Neuronal stem cell (in vitro differentiated cells): ENCODE measurements around the gene KIF13A.
"Not testable (repeated sequence)": the region's sequence is repeated elsewhere in the genome, so short reads cannot be mapped to it uniquely, and the experiment has no call there.

ENCODE experiments used
- DNase-seq: peaks from one replicate; pipeline ENCODE4 v3.0.0-alpha.2; 2013; ENCODE audit warnings: low spot score
- H2AFZ ChIP-seq: one replicate; pipeline ENCODE4 v1.6.1; 2013; ENCODE audit warnings: mild to moderate bottlenecking, low read length, inconsistent platforms
- H2AK5ac ChIP-seq: 2 replicates; pipeline ENCODE4 v1.6.1; 2013; ENCODE audit warnings: low read depth, mild to moderate bottlenecking, inconsistent platforms, low read length, moderate library complexity, mixed read lengths
- H2BK120ac ChIP-seq: 2 replicates; pipeline ENCODE4 v1.6.1; 2013; ENCODE audit warnings: low read depth, mild to moderate bottlenecking, inconsistent platforms, low read length, moderate library complexity, mixed read lengths
- H2BK12ac ChIP-seq: one replicate; pipeline ENCODE4 v1.6.1; 2013; ENCODE audit warnings: low read length, inconsistent platforms
- H2BK15ac ChIP-seq: 2 replicates; pipeline ENCODE4 v1.6.1; 2013; ENCODE audit warnings: mild to moderate bottlenecking, low read length, inconsistent platforms, mixed read lengths
- H2BK5ac ChIP-seq: one replicate; pipeline ENCODE4 v1.6.1; 2013; ENCODE audit warnings: inconsistent platforms, mild to moderate bottlenecking, low read length, moderate library complexity
- H3K14ac ChIP-seq: one replicate; pipeline ENCODE4 v1.6.1; 2013; ENCODE audit warnings: low read length, inconsistent platforms
- H3K18ac ChIP-seq: 2 replicates; pipeline ENCODE4 v1.6.1; 2013; ENCODE audit warnings: low read length, inconsistent platforms
- H3K23ac ChIP-seq: 2 replicates; pipeline ENCODE4 v1.6.1; 2013; ENCODE audit warnings: low read depth, mild to moderate bottlenecking, mixed read lengths, low read length, inconsistent platforms; ENCODE audit not compliant: poor library complexity
- H3K27ac ChIP-seq: replicated peaks from 3 replicates; pipeline ENCODE4 v1.5.1; 2013; ENCODE audit warnings: low read length, inconsistent platforms
- H3K27me3 ChIP-seq, 3 experiments: 2 replicates each; pipeline ENCODE4 v1.6.1; 2013; ENCODE audit warnings: low read length in 3 of 3, mild to moderate bottlenecking in 2 of 3, inconsistent platforms in 1 of 3, low read depth in 1 of 3, mixed read lengths in 1 of 3, moderate library complexity in 1 of 3; ENCODE audit not compliant: control insufficient read depth in 3 of 3, insufficient read depth in 3 of 3
- H3K36me3 ChIP-seq, 2 donors: replicated peaks in 1 of 2; 2 replicates each; pipeline ENCODE4 v1.6.1; 2013; ENCODE audit warnings: low read length in 2 of 2; ENCODE audit not compliant: control insufficient read depth in 2 of 2, insufficient read depth in 2 of 2
- H3K4ac ChIP-seq: 2 replicates; pipeline ENCODE4 v1.6.1; 2013; ENCODE audit warnings: inconsistent platforms, mild to moderate bottlenecking, low read length, moderate library complexity
- H3K4me1 ChIP-seq, 2 donors: 1 replicate in 1 of 2; 2 replicates in 1 of 2; pipeline ENCODE4 v1.6.1; 2013; ENCODE audit warnings: low read length in 2 of 2, low read depth in 1 of 2; ENCODE audit not compliant: control insufficient read depth in 2 of 2, insufficient read depth in 1 of 2
- H3K4me2 ChIP-seq: one replicate; pipeline ENCODE4 v1.6.1; 2013; ENCODE audit warnings: mild to moderate bottlenecking, low read length, inconsistent platforms; ENCODE audit not compliant: insufficient read depth, poor library complexity, severe bottlenecking
- H3K4me3 ChIP-seq, 2 donors: 2 replicates each; pipeline ENCODE4 v1.5.1; 2013; ENCODE audit warnings: low read length in 2 of 2, mild to moderate bottlenecking in 2 of 2, inconsistent platforms in 1 of 2, moderate library complexity in 1 of 2
- H3K79me1 ChIP-seq: one replicate; pipeline ENCODE4 v1.6.1; 2013; ENCODE audit warnings: low read depth, mild to moderate bottlenecking, inconsistent platforms, low read length, moderate library complexity
- H3K9ac ChIP-seq: one replicate; pipeline ENCODE4 v1.6.1; 2013; ENCODE audit warnings: mild to moderate bottlenecking, low read depth, low read length, inconsistent platforms; ENCODE audit not compliant: poor library complexity
- H3K9me3 ChIP-seq, 2 donors: replicated peaks in 1 of 2; 2 replicates each; pipeline versions ENCODE3 to v1.6.1; 2013; ENCODE audit warnings: low read length in 2 of 2, mild to moderate bottlenecking in 2 of 2, inconsistent platforms in 1 of 2, low read depth in 1 of 2, mixed read lengths in 1 of 2, moderate library complexity in 1 of 2; ENCODE audit not compliant: control insufficient read depth in 2 of 2, insufficient read depth in 1 of 2
- H4K8ac ChIP-seq: one replicate; pipeline ENCODE4 v1.6.1; 2013; ENCODE audit warnings: low read depth, mild to moderate bottlenecking, inconsistent platforms, low read length, moderate library complexity
- H4K91ac ChIP-seq: one replicate; pipeline ENCODE4 v1.6.1; 2013; ENCODE audit warnings: low read length, low read depth, mild to moderate bottlenecking, inconsistent platforms; ENCODE audit not compliant: poor library complexity
- WGBS, 2 donors: extraction: QIAGEN DNeasy Blood & Tissue Kit; methylation state at CpG; one replicate each; pipeline ENCODE4 v1.1.7; 2013; ENCODE audit warnings: missing lambda C conversion rate in 2 of 2, mixed read lengths in 1 of 2; ENCODE audit not compliant: insufficient read length in 2 of 2, insufficient replicate concordance in 1 of 2; ENCODE audit errors: extremely low coverage in 2 of 2; 5-methylcytosine and 5-hydroxymethylcytosine counted together

KIF13A gene

GRCh38 chr6:18020545-18020944, 33.1 kb upstream of the KIF13A start:
- H3K14ac ChIP-seq, H3K27me3 ChIP-seq, H3K18ac ChIP-seq, H2BK15ac ChIP-seq, H2BK5ac ChIP-seq, H3K27ac ChIP-seq, H2AK5ac ChIP-seq, H3K4me2 ChIP-seq, H3K9ac ChIP-seq, H3K4me3 ChIP-seq, H2BK12ac ChIP-seq, DNase-seq, H2BK120ac ChIP-seq, H3K36me3 ChIP-seq, H3K79me1 ChIP-seq, H4K91ac ChIP-seq, H3K23ac ChIP-seq, H3K9me3 ChIP-seq, H3K4ac ChIP-seq, H4K8ac ChIP-seq: not testable (repeated sequence)
- H3K4me1 ChIP-seq = peaks cover 12 to 17% of the 10 kb centered on the region in 2 donors
- H2AFZ ChIP-seq = peak overlapping the region; percentile 87
- WGBS, 2 donors = no CpG with 5 or more reads among the region's 5 CpGs

DNA sequence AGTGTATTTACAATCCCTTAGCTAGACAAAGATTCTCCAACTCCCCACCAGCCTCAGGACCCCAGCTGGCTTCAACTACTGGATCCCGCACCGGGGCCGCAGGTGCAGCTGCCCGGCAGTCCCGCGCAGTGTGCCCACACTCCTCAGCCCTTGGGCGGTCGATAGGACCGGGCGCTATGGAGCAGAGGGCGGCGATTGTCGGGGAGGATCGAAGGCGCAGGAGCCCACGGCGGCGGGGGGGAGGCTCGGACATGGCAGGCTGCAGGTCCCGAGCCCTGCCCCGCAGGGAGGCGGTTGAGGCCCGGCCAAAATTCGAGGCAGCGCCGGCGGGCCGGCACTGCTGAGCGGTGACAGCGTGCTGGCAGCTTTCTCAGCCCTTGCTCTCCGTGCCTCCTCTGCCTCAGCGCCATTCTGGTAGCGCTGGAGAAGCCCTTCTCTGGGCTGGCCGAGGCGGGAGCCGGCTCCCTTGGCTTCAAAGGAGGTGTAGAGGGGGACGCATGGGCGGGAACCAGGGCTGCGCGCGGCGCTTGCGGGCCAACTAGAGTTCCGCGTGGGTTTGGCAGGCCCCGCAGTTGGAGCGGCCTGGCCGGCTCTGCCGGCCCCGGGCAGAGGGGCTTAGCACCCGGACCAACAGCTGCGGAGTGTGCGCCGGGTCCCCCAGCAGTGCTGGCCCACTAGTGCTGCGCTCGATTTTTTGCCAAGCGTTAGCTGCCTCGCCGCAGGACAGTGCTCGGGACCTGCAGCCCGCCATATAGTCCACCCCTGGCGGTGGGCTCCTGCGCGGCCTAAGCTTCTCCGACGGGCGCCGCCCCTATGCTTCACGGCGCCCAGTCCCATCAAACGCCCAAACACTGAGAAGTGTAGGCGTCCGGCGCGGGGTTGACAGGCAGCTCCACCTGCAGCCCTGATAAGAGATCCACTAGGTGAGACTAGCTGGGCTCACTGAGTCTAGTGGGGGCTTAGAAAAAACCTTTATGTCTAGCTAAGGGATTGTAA, 32.4 kb upstream of the KIF13A start:
- H3K36me3 ChIP-seq = no peaks in the 10 kb centered on the region
- H3K4me1 ChIP-seq = peaks cover 12 to 17% of the 10 kb centered on the region in 2 donors
- no peak overlapping the region for H2AFZ ChIP-seq
- no peak overlapping the region for H3K4me3 ChIP-seq
- H3K23ac ChIP-seq = no peak overlapping the region
- DNase-seq = no peak
- H3K27me3 ChIP-seq = no peaks in the 10 kb centered on the region
- H3K27ac ChIP-seq = no peak overlapping the region
- H3K4me2 ChIP-seq = no peak overlapping the region
- H2BK15ac ChIP-seq = peak overlapping the region; percentile 18
- H2BK120ac ChIP-seq = no peak overlapping the region
- H4K8ac ChIP-seq = no peak overlapping the region
- H4K91ac ChIP-seq = no peak overlapping the region
- peak overlapping the region; percentile 74 for H2AK5ac ChIP-seq
- no peak overlapping the region for H3K9ac ChIP-seq
- WGBS, 2 donors = no CpG with 5 or more reads among the region's 75 CpGs
- H3K18ac ChIP-seq = peak overlapping the region; percentile 67
- H3K14ac ChIP-seq = peak overlapping the region; percentile 78
- H2BK12ac ChIP-seq = peak overlapping the region; percentile 77
- peaks cover 0 to 2% of the 10 kb centered on the region in 2 donors for H3K9me3 ChIP-seq
- H2BK5ac ChIP-seq = peak overlapping the region; percentile 49
- no peak overlapping the region for H3K4ac ChIP-seq
- H3K79me1 ChIP-seq = no peaks in the 10 kb centered on the region

DNA sequence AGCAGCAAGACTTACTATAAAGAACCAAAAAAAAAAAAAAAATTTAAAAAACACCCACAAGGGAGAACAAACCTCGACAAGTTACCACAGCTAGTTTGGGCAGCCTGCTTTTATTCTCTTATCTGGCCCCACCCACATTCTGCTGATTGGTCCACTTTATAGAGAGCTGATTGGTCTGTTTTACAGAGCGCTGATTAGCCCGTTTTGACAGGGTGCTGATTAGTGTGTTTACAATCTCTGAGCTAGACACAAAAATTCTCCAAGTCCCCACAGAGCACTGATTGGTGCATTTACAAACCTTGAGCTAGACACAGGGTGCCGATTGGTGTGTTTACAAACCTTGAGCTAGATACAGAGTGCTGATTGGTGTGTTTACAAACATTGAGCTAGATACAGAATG, 31.7 kb upstream of the KIF13A start:
- H3K9ac ChIP-seq, H2BK12ac ChIP-seq, H3K4ac ChIP-seq, H3K23ac ChIP-seq, H3K4me2 ChIP-seq, H3K18ac ChIP-seq, H4K91ac ChIP-seq, H4K8ac ChIP-seq, H3K9me3 ChIP-seq, H3K79me1 ChIP-seq, H3K27ac ChIP-seq, H2AFZ ChIP-seq, H2BK15ac ChIP-seq, H3K36me3 ChIP-seq, H2BK5ac ChIP-seq, H2AK5ac ChIP-seq, H3K27me3 ChIP-seq, DNase-seq, H3K4me3 ChIP-seq, H2BK120ac ChIP-seq, H3K14ac ChIP-seq: not testable (repeated sequence)
- WGBS, 2 donors = no CpG with 5 or more reads among the region's 4 CpGs
- H3K4me1 ChIP-seq = peaks cover 12 to 17% of the 10 kb centered on the region in 2 donors

- Histone ChIP-seq H3K9ac (no peak overlapping the region), H4K91ac (no peak overlapping the region), H3K36me3 (no peaks in the 10 kb centered on the region), H3K27me3 (no peaks in the 10 kb centered on the region), H2BK120ac (no peak overlapping the region), H3K79me1 (no peaks in the 10 kb centered on the region), H3K4me2 (no peak overlapping the region), H3K23ac (no peak overlapping the region), H3K18ac (no peak overlapping the region), H3K27ac (no peak overlapping the region), H2BK15ac (no peak overlapping the region), H2AK5ac (no peak overlapping the region), H3K9me3 (no peaks in the 10 kb centered on the region), H3K14ac (no peak overlapping the region), H3K4me1 (peaks cover 0 to 2% of the 10 kb centered on the region in 2 donors), H4K8ac (no peak overlapping the region), H3K4me3 (no peak overlapping the region), H2AFZ (no peak overlapping the region), H2BK12ac (no peak overlapping the region), H2BK5ac (no peak overlapping the region), H3K4ac (no peak overlapping the region)
- no CpG with 5 or more reads among the region's 5 CpGs for WGBS, 2 donors
- no peak for DNase-seq
Measured at GRCh38 chr6:18016698-18017097, 29.3 kb upstream of the KIF13A start.
